Measurements from ENCODE around the gene CHD1. TPM values are rescaled to one million over a fixed set of nuclear protein-coding genes. Genes with fewer than 3 reads are reported as not detected.

The CHD1 gene
- total and polyA plus RNA-seq, 2 donors (not counting 3 experiments of a cell fraction or from before 2014, with no cell fraction given): 16.2 to 48.9 TPM

GRCh38 chr5:98865690-98866089, 63.1 kb downstream of the CHD1 start:
- H3K27me3 ChIP-seq (ENCODE audit: control insufficient read depth in 2 of 2, insufficient read depth in 2 of 2, low read length in 2 of 2): no peaks in the 10 kb centered on the region
- no peak overlapping the region for H3K4me3 ChIP-seq (replicated peaks in 1 of 3; ENCODE audit: insufficient read depth in 1 of 3, low read depth in 1 of 3, low read length in 3 of 3)
- H3K36me3 ChIP-seq (ENCODE audit: control insufficient read depth in 2 of 2, extremely low read depth in 1 of 2, insufficient read depth in 2 of 2, low read length in 2 of 2): peaks cover 5 to 28% of the 10 kb centered on the region in 2 experiments
- H3K4me1 ChIP-seq (ENCODE audit: control insufficient read depth, extremely low read depth, insufficient read depth, low read length): no peaks in the 10 kb centered on the region
- H3K9ac ChIP-seq (replicated peaks; ENCODE audit: extremely low read depth, insufficient read depth, low read length): no peak overlapping the region
- no peak overlapping the region for H3K27ac ChIP-seq (ENCODE audit: insufficient read depth, low read depth, low read length)
- H3K79me2 ChIP-seq (ENCODE audit: control insufficient read depth, insufficient read depth, low read length): no peaks in the 10 kb centered on the region
- FAIRE-seq: no peak
- no peak overlapping the region for H2AFZ ChIP-seq (ENCODE audit: low read depth, low read length)
- H3K4me2 ChIP-seq (ENCODE audit: insufficient read depth, low read length): no peak overlapping the region
- no TSS peak for BruUV-seq (replicated peaks)
- H4K20me1 ChIP-seq (replicated peaks; ENCODE audit: control insufficient read depth, extremely low read depth, insufficient read depth, low read length): no peaks in the 10 kb centered on the region
- DNase-seq (ENCODE audit: low read depth, low spot score): no peak
- TF ChIP-seq CTCF (IDR thresholded peaks at IDR 0.05; ENCODE audit: extremely low read depth in 1 of 2, insufficient read depth in 1 of 2, low read depth in 1 of 2, low read length in 2 of 2) (no peak), FOS (IDR thresholded peaks at IDR 0.05; ENCODE audit: borderline replicate concordance, insufficient read depth, low read length) (no peak), POLR2A (IDR thresholded peaks at IDR 0.05; ENCODE audit: low read depth, low read length) (no peak)
- ChIA-PET CTCF (no interaction called here), POLR2A (no interaction called here)
- no peaks in the 10 kb centered on the region for H3K9me1 ChIP-seq (replicated peaks; ENCODE audit: control insufficient read depth, extremely low read depth, insufficient read depth, low read length)
- dilution Hi-C loops (cut with MboI; ENCODE audit: extremely low pct_ligation_motif_present, low sequenced_read_pairs): no loop called here
- intact Hi-C loops (cut with micrococcal nuclease): no loop called here
- H3K9me3 ChIP-seq (replicated peaks; ENCODE audit: control insufficient read depth, insufficient read depth, low read length): no peaks in the 10 kb centered on the region

GRCh38 chr5:98847054-98847453, 81.8 kb downstream of the CHD1 start:
- Histone ChIP-seq H3K9me3 (replicated peaks; ENCODE audit: control insufficient read depth, insufficient read depth, low read length) (no peaks in the 10 kb centered on the region), H3K27me3 (ENCODE audit: control insufficient read depth in 2 of 2, insufficient read depth in 2 of 2, low read length in 2 of 2) (no peaks in the 10 kb centered on the region), H3K27ac (ENCODE audit: insufficient read depth, low read depth, low read length) (no peak overlapping the region), H3K4me3 (replicated peaks in 1 of 3; ENCODE audit: insufficient read depth in 1 of 3, low read depth in 1 of 3, low read length in 3 of 3) (no peak overlapping the region), H4K20me1 (replicated peaks; ENCODE audit: control insufficient read depth, extremely low read depth, insufficient read depth, low read length) (no peaks in the 10 kb centered on the region), H3K4me2 (ENCODE audit: insufficient read depth, low read length) (no peak overlapping the region), H3K9me1 (replicated peaks; ENCODE audit: control insufficient read depth, extremely low read depth, insufficient read depth, low read length) (no peaks in the 10 kb centered on the region), H3K4me1 (ENCODE audit: control insufficient read depth, extremely low read depth, insufficient read depth, low read length) (no peaks in the 10 kb centered on the region), H3K36me3 (ENCODE audit: control insufficient read depth in 2 of 2, extremely low read depth in 1 of 2, insufficient read depth in 2 of 2, low read length in 2 of 2) (no peaks in the 10 kb centered on the region), H2AFZ (ENCODE audit: low read depth, low read length) (no peak overlapping the region), H3K79me2 (ENCODE audit: control insufficient read depth, insufficient read depth, low read length) (no peaks in the 10 kb centered on the region), H3K9ac (replicated peaks; ENCODE audit: extremely low read depth, insufficient read depth, low read length) (no peak overlapping the region)
- dilution Hi-C loops (cut with MboI; ENCODE audit: extremely low pct_ligation_motif_present, low sequenced_read_pairs) (no loop called here), intact Hi-C loops (cut with micrococcal nuclease) (no loop called here)
- POLR2A ChIA-PET: no interaction called here
- no peak for DNase-seq (ENCODE audit: low read depth, low spot score)
- TF ChIP-seq, protein P1, sequence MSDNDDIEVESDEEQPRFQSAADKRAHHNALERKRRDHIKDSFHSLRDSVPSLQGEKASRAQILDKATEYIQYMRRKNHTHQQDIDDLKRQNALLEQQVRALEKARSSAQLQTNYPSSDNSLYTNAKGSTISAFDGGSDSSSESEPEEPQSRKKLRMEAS (IDR thresholded peaks at IDR 0.05; ENCODE audit: insufficient read depth, insufficient read length): no peak
- no peak for TF ChIP-seq FOS (IDR thresholded peaks at IDR 0.05; ENCODE audit: borderline replicate concordance, insufficient read depth, low read length)
- CTCF ChIA-PET: no interaction called here
- BruUV-seq (replicated peaks): no TSS peak
- no peak for FAIRE-seq

Data from endothelial cell of umbilical vein (primary cell).